HuH-7 (cell line): ENCODE measurements around the gene KIAA0825.

ENCODE experiments used
- DNase-seq: peaks from one replicate; pipeline ENCODE4 v3.0.0; 2011; ENCODE audit warnings: low spot score

Gene KIAA0825

GRCh38 chr5:94313188-94313587 lies 305.2 kb downstream of the KIAA0825 start:
- no peak for DNase-seq

GRCh38 chr5:94312298-94312697 lies 306.1 kb downstream of the KIAA0825 start:
- DNase-seq: no peak

GRCh38 chr5:94310833-94311232 lies 307.6 kb downstream of the KIAA0825 start:
- no peak for DNase-seq

- no peak for DNase-seq
Observed at GRCh38 chr5:94309141-94309540, 309.3 kb downstream of the KIAA0825 start.

GRCh38 chr5:94308442-94308841 lies 310.0 kb downstream of the KIAA0825 start:
- DNase-seq: no peak

- no peak for DNase-seq
Observed at GRCh38 chr5:94304146-94304545, 314.3 kb downstream of the KIAA0825 start.

GRCh38 chr5:94288937-94289336 lies 329.5 kb downstream of the KIAA0825 start:
- no peak for DNase-seq

GRCh38 chr5:94285984-94286383 lies 332.4 kb downstream of the KIAA0825 start:
- no peak for DNase-seq

- no peak for DNase-seq
Observed at GRCh38 chr5:94283093-94283492, 335.3 kb downstream of the KIAA0825 start.

GRCh38 chr5:94281236-94281801 lies 337.1 kb downstream of the KIAA0825 start:
- no peak for DNase-seq

GRCh38 chr5:94276751-94277150 lies 341.7 kb downstream of the KIAA0825 start:
- no peak for DNase-seq

GRCh38 chr5:94276048-94276447 lies 342.4 kb downstream of the KIAA0825 start:
- no peak for DNase-seq

GRCh38 chr5:94274707-94275106 lies 343.7 kb downstream of the KIAA0825 start:
- DNase-seq: no peak

- DNase-seq: no peak
Observed at GRCh38 chr5:94268226-94268625, 350.2 kb downstream of the KIAA0825 start.

- no peak for DNase-seq
Observed at GRCh38 chr5:94267350-94267899, 351.0 kb downstream of the KIAA0825 start.

GRCh38 chr5:94266170-94266569 lies 352.2 kb downstream of the KIAA0825 start:
- DNase-seq: no peak

- DNase-seq: no peak
Observed at GRCh38 chr5:94263068-94263467, 355.3 kb downstream of the KIAA0825 start.

- no peak for DNase-seq
Observed at GRCh38 chr5:94260096-94260495, 358.3 kb downstream of the KIAA0825 start.

GRCh38 chr5:94254214-94254613 lies 364.2 kb downstream of the KIAA0825 start:
- DNase-seq: no peak

- DNase-seq: no peak
Observed at GRCh38 chr5:94250985-94251384, 367.4 kb downstream of the KIAA0825 start.

GRCh38 chr5:94249430-94249829 lies 369.0 kb downstream of the KIAA0825 start:
- DNase-seq: no peak

GRCh38 chr5:94248175-94248875 lies 370.1 kb downstream of the KIAA0825 start:
- no peak for DNase-seq

GRCh38 chr5:94245608-94246007 lies 372.8 kb downstream of the KIAA0825 start:
- no peak for DNase-seq

- no peak for DNase-seq
Observed at GRCh38 chr5:94244921-94245320, 373.5 kb downstream of the KIAA0825 start.
